Loucy (cell line): ENCODE measurements around the gene ARHGAP6.

Experiments used
- CTCF ChIP-seq: fragments of 200-600 bp; sonication (generic); conservative IDR thresholded peaks from 2 replicates; pipeline ENCODE4 v1.5.1; 2014; ENCODE audit warnings: mild to moderate bottlenecking, antibody characterized with exemption, low read length
- EZH2phosphoT487 ChIP-seq: fragments of 200-600 bp; IDR thresholded peaks from 2 replicates; pipeline ENCODE4 v1.6.1; 2018; ENCODE audit warnings: antibody characterized with exemption, mild to moderate bottlenecking, moderate library complexity, borderline replicate concordance

GRCh38 chrX:11597479-11597878 lies 68.2 kb downstream of the ARHGAP6 start:
- TF ChIP-seq CTCF (no peak), EZH2phosphoT487 (no peak)
